Fibroblast of lung (primary cell): Measurements from ENCODE around the gene RAB11FIP5. TPM values are rescaled to one million over a fixed set of nuclear protein-coding genes. Genes with fewer than 3 reads are reported as not detected.

Experiments used
- DNase-seq, 2 donors: peaks; one replicate each; pipeline versions ENCODE4 v3.0.0 to v3.0.0-alpha.2; 2010; ENCODE audit warnings: low read depth in 2 of 2
- H2AFZ ChIP-seq: 2 replicates; pipeline ENCODE4 v1.5.1; 2012; ENCODE audit warnings: low read length, control low read depth, inconsistent platforms
- H3K27ac ChIP-seq: 2 replicates; pipeline ENCODE4 v1.5.1; 2011; ENCODE audit warnings: low read length, control low read depth; ENCODE audit not compliant: insufficient read depth
- H3K27me3 ChIP-seq: 2 replicates; pipeline ENCODE4 v1.5.1; 2011; ENCODE audit warnings: mild to moderate bottlenecking, low read length; ENCODE audit not compliant: control insufficient read depth, insufficient read depth
- H3K36me3 ChIP-seq: 2 replicates; pipeline ENCODE4 v1.5.1; 2011; ENCODE audit warnings: low read length; ENCODE audit not compliant: control insufficient read depth, insufficient read depth
- H3K4me1 ChIP-seq: 2 replicates; pipeline ENCODE4 v1.5.1; 2011; ENCODE audit warnings: low read length; ENCODE audit not compliant: control insufficient read depth, insufficient read depth; ENCODE audit errors: extremely low read depth
- H3K4me2 ChIP-seq: 2 replicates; pipeline ENCODE4 v1.5.1; 2011; ENCODE audit warnings: low read length, control low read depth; ENCODE audit not compliant: insufficient read depth; ENCODE audit errors: extremely low read depth
- H3K4me3 ChIP-seq, 4 experiments: fragments of 200-600 bp in 1 of 4; sonication (generic) in 1 of 4; replicated peaks in 1 of 4; 2 replicates each; pipeline ENCODE4 v1.5.1; 2011 to 2016; ENCODE audit warnings: low read length in 4 of 4, low read depth in 3 of 4, mild to moderate bottlenecking in 3 of 4, control low read depth in 2 of 4, inconsistent platforms in 1 of 4, mixed read lengths in 1 of 4; ENCODE audit not compliant: insufficient read depth in 1 of 4; ENCODE audit errors: control extremely low read depth in 1 of 4
- H3K79me2 ChIP-seq: 2 replicates; pipeline ENCODE4 v1.5.1; 2012; ENCODE audit warnings: mild to moderate bottlenecking, low read length, inconsistent platforms; ENCODE audit not compliant: control insufficient read depth, insufficient read depth
- H3K9ac ChIP-seq: 2 replicates; pipeline ENCODE4 v1.5.1; 2011; ENCODE audit warnings: mild to moderate bottlenecking, low read length, control low read depth; ENCODE audit not compliant: insufficient read depth
- H3K9me3 ChIP-seq: 2 replicates; pipeline ENCODE4 v1.5.1; 2012; ENCODE audit warnings: low read depth, low read length; ENCODE audit not compliant: control insufficient read depth, insufficient read depth
- H4K20me1 ChIP-seq: 2 replicates; pipeline ENCODE4 v1.5.1; 2011; ENCODE audit warnings: low read length; ENCODE audit not compliant: control insufficient read depth, insufficient read depth; ENCODE audit errors: extremely low read depth
- CTCF ChIP-seq, 2 donors: IDR thresholded peaks in 1 of 2; conservative IDR thresholded peaks in 1 of 2; 1 replicate in 1 of 2; 2 replicates in 1 of 2; pipeline ENCODE4 v1.5.1; 2011 to 2012; ENCODE audit warnings: low read length in 2 of 2, control low read depth in 1 of 2, inconsistent platforms in 1 of 2, low read depth in 1 of 2, mild to moderate bottlenecking in 1 of 2
- EZH2 ChIP-seq: IDR thresholded peaks from 2 replicates; pipeline ENCODE4 v1.5.1; 2012; ENCODE audit warnings: low read length, control low read depth, mild to moderate bottlenecking; ENCODE audit errors: missing control alignments
- polyA plus RNA-seq, 2 donors: library from polyadenylated mRNA; depleted of rRNA in 1 of 2; stranded (reverse) in 1 of 2; unstranded in 1 of 2; fragments of >200 nt; gene quantifications; 2 replicates each; pipeline ENCODE4 v1.2.1, GENCODE V29; 2011 to 2012; ENCODE audit warnings: missing spikeins in 1 of 2
- total RNA-seq: library from RNA; depleted of rRNA; stranded (reverse); fragments of >200 nt; gene quantifications from 2 replicates; pipeline ENCODE4 v1.2.1, GENCODE V29; 2014

Gene RAB11FIP5
- total and polyA plus RNA-seq, 2 donors (not counting 1 experiment from before 2014, with no cell fraction given), result 27.7 to 35.0 TPM

GRCh38 chr2:73133566-73134197 lies 20.9 kb upstream of the RAB11FIP5 start:
- H3K9ac ChIP-seq, result no peak overlapping the region
- H2AFZ ChIP-seq, result no peak overlapping the region
- H3K36me3 ChIP-seq, result no peaks in the 10 kb centered on the region
- no peaks in the 10 kb centered on the region for H3K79me2 ChIP-seq
- TF ChIP-seq CTCF (conservative IDR thresholded peaks at IDR 0.05 in 1 of 2, IDR thresholded peaks at IDR 0.05 in 1 of 2; ENCODE audit: low read depth in 1 of 2, low read length in 2 of 2) (no peak), EZH2 (no peak)
- no peaks in the 10 kb centered on the region for H4K20me1 ChIP-seq
- no peak overlapping the region for H3K4me3 ChIP-seq
- no peaks in the 10 kb centered on the region for H3K9me3 ChIP-seq
- H3K27ac ChIP-seq, result no peak overlapping the region
- H3K27me3 ChIP-seq, result peaks cover 5% of the 10 kb centered on the region
- H3K4me1 ChIP-seq, result no peaks in the 10 kb centered on the region
- DNase-seq, result no peak
- H3K4me2 ChIP-seq, result no peak overlapping the region

GRCh38 chr2:73131807-73132206 lies 19.1 kb upstream of the RAB11FIP5 start:
- H3K27ac ChIP-seq, result no peak overlapping the region
- no peaks in the 10 kb centered on the region for H3K9me3 ChIP-seq
- no peak for DNase-seq
- H4K20me1 ChIP-seq, result no peaks in the 10 kb centered on the region
- no peaks in the 10 kb centered on the region for H3K4me1 ChIP-seq
- no peaks in the 10 kb centered on the region for H3K79me2 ChIP-seq
- peaks cover 3% of the 10 kb centered on the region for H3K27me3 ChIP-seq
- H3K4me2 ChIP-seq, result no peak overlapping the region
- H3K36me3 ChIP-seq, result no peaks in the 10 kb centered on the region
- H3K9ac ChIP-seq, result no peak overlapping the region
- TF ChIP-seq EZH2, result no peak
- no peak for TF ChIP-seq CTCF (conservative IDR thresholded peaks at IDR 0.05 in 1 of 2, IDR thresholded peaks at IDR 0.05 in 1 of 2; ENCODE audit: low read depth in 1 of 2, low read length in 2 of 2)
- H3K4me3 ChIP-seq, result no peak overlapping the region
- H2AFZ ChIP-seq, result no peak overlapping the region

GRCh38 chr2:73130790-73131189 lies 18.0 kb upstream of the RAB11FIP5 start:
- Histone ChIP-seq H4K20me1 (no peaks in the 10 kb centered on the region), H3K4me3 (no peak overlapping the region), H2AFZ (no peak overlapping the region), H3K9me3 (no peaks in the 10 kb centered on the region), H3K27me3 (peaks cover 3% of the 10 kb centered on the region), H3K36me3 (no peaks in the 10 kb centered on the region), H3K27ac (no peak overlapping the region), H3K79me2 (no peaks in the 10 kb centered on the region), H3K4me1 (no peaks in the 10 kb centered on the region), H3K4me2 (no peak overlapping the region), H3K9ac (no peak overlapping the region)
- TF ChIP-seq EZH2 (no peak), CTCF (conservative IDR thresholded peaks at IDR 0.05 in 1 of 2, IDR thresholded peaks at IDR 0.05 in 1 of 2; ENCODE audit: low read depth in 1 of 2, low read length in 2 of 2) (no peak)
- DNase-seq, result no peak
